Mucosa of descending colon (tissue), 3 donors: ENCODE results near the gene PDXP. TPM values are rescaled to one million over a fixed set of nuclear protein-coding genes. Genes with fewer than 3 reads are reported as not detected.

ENCODE experiments used
- ATAC-seq: fragments of 200-7000 bp; cut with Tn5 transposase; one replicate; pipeline ENCODE4 v1.9.1; 2020; ENCODE audit warnings: mild to moderate bottlenecking, moderate library complexity
- DNase-seq, 3 donors: peaks; one replicate each; pipeline ENCODE4 v3.0.0-alpha.2; 2020
- H3K36me3 ChIP-seq: fragments of 200-600 bp; one replicate; pipeline ENCODE4 v1.8.0; 2021; ENCODE audit warnings: low read depth, mild to moderate bottlenecking
- H3K4me1 ChIP-seq: fragments of 200-600 bp; one replicate; pipeline ENCODE4 v1.8.0; 2021; ENCODE audit warnings: low read depth, mild to moderate bottlenecking
- H3K4me3 ChIP-seq: fragments of 200-600 bp; one replicate; pipeline ENCODE4 v1.8.0; 2021; ENCODE audit warnings: mild to moderate bottlenecking
- H3K9me3 ChIP-seq: fragments of 200-600 bp; one replicate; pipeline ENCODE4 v1.8.0; 2021; ENCODE audit warnings: mild to moderate bottlenecking
- intact Hi-C, 2 donors: fragments of 100-400 bp; cut with DNase I in 1 of 2; cut with micrococcal nuclease in 1 of 2; formaldehyde crosslinking; loops; one replicate each; pipeline versions ENCODE4 v1.11.0 to v1.11.1; 2022; cut with DNase I, micrococcal nuclease
- total RNA-seq, 3 donors: library from RNA; stranded (reverse); fragmentation: NEBNext Ultra II Directional in 2 of 3; extraction: Animal tissue kit (Norgen Biotek cat#: 25700) in 2 of 3; gene quantifications; one replicate each; pipeline versions ENCODE4 v1.2.1 to v1.2.4, GENCODE V29; 2021 to 2023
- TF ChIP-seq, protein P1 (sequence below): fragments of 200-600 bp; IDR thresholded peaks from one replicate; pipeline ENCODE4 v1.8.0; 2022; ENCODE audit warnings: antibody characterized with exemption, mild to moderate bottlenecking
- donor health status: DM: no; HTN: no; CAD: no; lungs with moderate emphysema.
- donor health status: DM: no; HTN: no; CAD: no.
- donor health status: DM: no; HTN: yes; CAD: no.

The PDXP gene
- total RNA-seq, 3 donors from 2014 or later = 26.8 to 43.3 (median 40.6) TPM

DNA sequence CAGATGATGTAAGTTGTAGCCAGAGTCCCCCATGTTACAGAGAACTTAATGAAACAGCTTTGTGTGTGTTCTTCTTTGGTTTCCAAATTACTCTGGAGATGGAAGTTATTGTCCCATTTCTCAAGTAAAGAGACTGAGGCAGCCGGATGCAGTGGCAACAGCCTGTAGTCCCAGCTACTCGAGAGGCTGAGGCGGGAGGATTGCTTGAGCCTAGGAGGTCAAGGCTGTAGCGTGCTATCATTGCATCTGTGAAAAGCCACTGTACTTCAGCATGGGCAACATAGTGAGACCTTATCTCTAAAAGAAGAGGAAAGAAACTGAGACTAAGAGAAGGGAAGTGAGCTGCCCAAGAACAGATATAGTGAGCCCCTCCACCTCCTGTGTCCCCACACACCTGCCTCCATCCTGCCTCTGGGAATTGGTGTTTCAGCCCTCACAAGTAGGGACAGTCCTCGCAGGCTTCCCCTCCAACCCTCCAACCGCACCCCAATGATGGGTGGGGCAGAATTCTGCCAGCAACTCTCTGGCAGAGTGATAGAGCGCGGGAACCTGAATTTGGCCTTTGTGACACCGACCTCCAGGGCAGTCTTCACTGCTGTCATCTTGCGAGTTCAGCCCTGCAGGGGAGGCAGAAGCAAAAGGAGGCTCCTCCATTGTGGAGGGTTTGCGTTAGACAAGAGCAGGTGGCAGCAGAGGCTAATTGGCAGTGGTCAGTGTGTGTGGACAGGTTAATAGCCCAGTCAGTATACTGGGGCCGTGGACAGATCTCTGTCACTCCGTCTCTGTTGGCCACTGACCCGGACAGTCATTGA lies 1.6 kb downstream of the PDXP start:
- Histone ChIP-seq H3K4me3 (no peak overlapping the region), H3K36me3 (no peaks in the 10 kb centered on the region), H3K9me3 (no peaks in the 10 kb centered on the region), H3K4me1 (peaks cover 53% of the 10 kb centered on the region)
- ATAC-seq (no peak), DNase-seq (peak in 2 of 3 donors; percentile 40 to 57)
- intact Hi-C loops = no loop called here
- TF ChIP-seq, protein P1, sequence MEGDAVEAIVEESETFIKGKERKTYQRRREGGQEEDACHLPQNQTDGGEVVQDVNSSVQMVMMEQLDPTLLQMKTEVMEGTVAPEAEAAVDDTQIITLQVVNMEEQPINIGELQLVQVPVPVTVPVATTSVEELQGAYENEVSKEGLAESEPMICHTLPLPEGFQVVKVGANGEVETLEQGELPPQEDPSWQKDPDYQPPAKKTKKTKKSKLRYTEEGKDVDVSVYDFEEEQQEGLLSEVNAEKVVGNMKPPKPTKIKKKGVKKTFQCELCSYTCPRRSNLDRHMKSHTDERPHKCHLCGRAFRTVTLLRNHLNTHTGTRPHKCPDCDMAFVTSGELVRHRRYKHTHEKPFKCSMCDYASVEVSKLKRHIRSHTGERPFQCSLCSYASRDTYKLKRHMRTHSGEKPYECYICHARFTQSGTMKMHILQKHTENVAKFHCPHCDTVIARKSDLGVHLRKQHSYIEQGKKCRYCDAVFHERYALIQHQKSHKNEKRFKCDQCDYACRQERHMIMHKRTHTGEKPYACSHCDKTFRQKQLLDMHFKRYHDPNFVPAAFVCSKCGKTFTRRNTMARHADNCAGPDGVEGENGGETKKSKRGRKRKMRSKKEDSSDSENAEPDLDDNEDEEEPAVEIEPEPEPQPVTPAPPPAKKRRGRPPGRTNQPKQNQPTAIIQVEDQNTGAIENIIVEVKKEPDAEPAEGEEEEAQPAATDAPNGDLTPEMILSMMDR = no peak

DNA sequence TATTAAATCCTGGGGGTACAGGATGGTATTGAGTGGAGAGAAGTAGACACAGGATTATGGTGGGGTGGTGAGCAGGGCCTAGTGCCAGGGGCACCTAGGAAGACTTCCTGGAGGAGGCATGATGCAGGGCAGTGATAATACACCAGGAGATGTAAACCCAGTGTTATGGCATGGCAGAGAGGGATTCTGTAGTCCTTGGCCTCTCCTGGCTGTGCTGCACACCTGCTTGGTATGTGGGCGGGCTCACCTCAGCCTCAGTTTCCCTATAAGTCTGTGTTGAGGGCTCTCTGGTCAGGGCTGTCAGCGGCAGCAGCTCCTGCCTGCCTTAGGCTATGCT lies 2.2 kb downstream of the PDXP start:
- ATAC-seq (no peak), DNase-seq (peak in 1 of 3 donors; percentile 40)
- Histone ChIP-seq H3K4me3 (no peak overlapping the region), H3K4me1 (peaks cover 53% of the 10 kb centered on the region), H3K36me3 (no peaks in the 10 kb centered on the region), H3K9me3 (no peaks in the 10 kb centered on the region)
- intact Hi-C loops = no loop called here
- TF ChIP-seq, protein P1 = no peak

DNA sequence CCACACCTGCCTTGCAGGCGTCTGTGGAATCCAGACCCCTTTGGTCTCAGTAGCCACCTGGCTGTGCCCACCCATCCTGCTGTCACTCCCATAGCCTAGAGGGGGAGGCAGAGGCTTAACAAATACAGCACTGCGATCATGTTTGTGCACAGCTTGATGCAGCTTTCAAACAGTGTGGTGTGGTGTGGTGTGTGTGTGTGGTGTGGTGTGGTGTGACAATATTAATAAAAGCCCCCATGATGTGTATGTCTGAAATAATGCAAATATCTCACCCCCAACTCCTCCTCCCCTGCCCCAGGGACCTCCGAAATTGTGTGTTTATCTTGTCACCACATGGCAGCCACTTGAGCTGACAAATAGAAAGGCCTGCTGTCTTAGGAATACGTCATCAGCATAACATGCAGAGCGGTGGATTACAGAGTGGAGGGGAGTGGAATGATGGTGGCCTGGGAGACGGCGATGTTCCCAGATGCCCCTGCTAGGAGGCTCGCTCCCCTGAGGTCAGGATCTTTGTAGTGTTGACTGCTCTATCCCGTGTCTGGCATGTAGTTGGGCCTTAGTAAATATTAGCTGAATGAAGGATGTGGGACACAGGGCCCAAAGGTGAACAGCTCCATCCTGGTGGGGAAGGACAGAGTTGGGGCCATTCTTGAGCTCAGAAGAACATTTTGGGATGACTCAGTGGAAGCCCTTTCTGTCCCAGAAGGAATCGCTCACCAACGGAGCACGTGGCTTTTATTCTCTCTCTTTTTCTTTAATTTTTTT lies 2.8 kb downstream of the PDXP start:
- Histone ChIP-seq H3K4me3 (no peak overlapping the region), H3K36me3 (no peaks in the 10 kb centered on the region), H3K9me3 (no peaks in the 10 kb centered on the region), H3K4me1 (peaks cover 54% of the 10 kb centered on the region)
- TF ChIP-seq, protein P1 = no peak
- no peak for ATAC-seq
- intact Hi-C loops = no loop called here
- peak in 1 of 3 donors; percentile 39 for DNase-seq

DNA sequence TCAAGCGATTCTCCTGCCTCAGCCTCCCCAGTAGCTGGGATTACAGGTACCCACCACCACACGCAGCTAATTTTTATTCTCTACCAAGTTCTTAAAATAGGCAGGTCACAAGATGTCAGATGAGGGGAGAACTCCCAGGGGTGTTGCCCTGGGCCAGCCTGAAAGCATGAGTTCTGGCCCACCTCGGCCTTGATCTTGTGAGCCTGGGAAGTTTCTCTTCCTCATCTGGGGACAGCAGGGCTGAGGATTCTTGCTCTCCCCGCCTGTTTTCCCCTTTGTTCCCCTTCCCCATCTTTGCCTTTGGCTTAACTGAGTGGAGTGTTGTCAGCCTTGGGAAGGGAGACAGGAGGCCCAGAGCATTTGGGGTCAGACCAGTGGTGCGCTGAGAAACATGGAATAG lies 3.5 kb downstream of the PDXP start:
- Histone ChIP-seq H3K9me3 (no peaks in the 10 kb centered on the region), H3K4me1 (peaks cover 55% of the 10 kb centered on the region), H3K4me3 (no peak overlapping the region), H3K36me3 (no peaks in the 10 kb centered on the region)
- ATAC-seq (no peak), DNase-seq (no peak)
- TF ChIP-seq, protein P1 = no peak
- intact Hi-C loops = no loop called here

DNA sequence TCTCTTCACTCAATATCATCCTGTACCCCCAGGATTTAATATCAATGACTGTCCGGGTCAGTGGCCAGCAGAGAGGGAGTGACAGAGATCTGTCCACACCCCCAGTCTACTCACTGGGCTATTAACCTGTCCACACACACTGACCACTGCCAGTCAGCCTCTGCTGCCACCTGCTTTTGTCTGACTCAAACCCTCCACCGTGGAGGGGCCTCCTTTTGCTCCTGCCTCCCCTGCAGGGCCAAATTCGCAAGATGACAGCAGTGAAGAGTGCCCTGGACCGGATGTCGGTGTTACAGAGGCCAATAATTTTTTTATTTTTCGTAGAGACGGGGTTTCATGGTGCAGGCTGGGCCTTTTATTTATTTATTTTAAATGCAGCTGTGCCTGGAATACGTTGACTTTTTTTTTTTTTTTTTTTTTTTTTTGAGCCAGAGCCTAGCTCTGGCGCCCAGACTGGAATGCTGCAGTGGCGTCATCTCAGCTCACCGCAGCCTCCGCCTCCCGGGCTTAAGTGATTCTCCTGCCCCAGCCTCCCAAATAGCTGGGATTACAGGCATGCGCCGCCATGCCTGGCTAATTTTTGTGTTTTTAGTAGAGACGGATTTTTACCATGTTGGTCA lies 5.1 kb downstream of the PDXP start:
- no peak for ATAC-seq
- intact Hi-C loops = no loop called here
- H3K4me1 ChIP-seq = peaks cover 44% of the 10 kb centered on the region

More for the DNA sequence above, 5.1 kb downstream of the PDXP start:
- H3K36me3 ChIP-seq = no peaks in the 10 kb centered on the region
- no peaks in the 10 kb centered on the region for H3K9me3 ChIP-seq
- TF ChIP-seq, protein P1 = no peak
- peak in 1 of 3 donors; percentile 41 for DNase-seq
- no peak overlapping the region for H3K4me3 ChIP-seq
